ENCODE results near the gene LAD1. TPM values are rescaled to one million over a fixed set of nuclear protein-coding genes. Genes with fewer than 3 reads are reported as not detected.
A peak's percentile ranks its signal among the peaks of the same experiment; 100 is the strongest.

LAD1 gene
- total and polyA plus RNA-seq, 2 of the 13 experiments (the other 11 are each of a cell fraction or from before 2014, with no cell fraction given) = 10.8 to 65.6 TPM

DNA sequence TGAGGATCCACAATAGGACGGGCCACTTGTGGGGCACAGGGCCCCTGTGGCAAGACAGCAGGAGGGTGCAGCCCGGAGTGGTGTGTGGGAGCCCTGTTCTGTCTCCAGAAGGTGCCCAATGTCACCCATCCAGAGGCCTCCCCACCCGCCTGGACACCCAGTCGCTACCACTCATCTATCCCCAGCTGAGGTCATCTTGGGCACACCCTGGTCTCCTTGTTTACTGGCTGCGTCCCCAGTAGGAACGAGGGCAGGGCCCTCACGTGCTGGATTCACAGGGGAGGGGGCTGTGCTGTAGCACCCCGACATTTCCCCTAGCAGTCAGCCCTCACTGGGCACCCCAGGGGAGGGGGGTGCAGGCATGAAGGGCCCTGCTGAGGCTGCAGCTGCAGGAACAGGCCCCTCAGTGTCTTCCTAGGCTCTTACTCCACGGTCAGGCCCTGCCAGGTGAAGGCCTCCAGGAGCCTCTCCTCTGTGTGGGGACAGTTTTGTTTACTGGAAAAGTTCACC, 19.3 kb downstream of the LAD1 start (continued):
- TF ChIP-seq PHF5A (CRISPR knock-in tag; IDR thresholded peaks at IDR 0.05; ENCODE audit: low read depth, unreplicated experiment) (no peak), ZNF567 (CRISPR knock-in tag; IDR thresholded peaks at IDR 0.05; ENCODE audit: borderline replicate concordance) (no peak), TGIF2 (CRISPR knock-in tag; IDR thresholded peaks at IDR 0.05) (no peak), AGO1 (IDR thresholded peaks at IDR 0.05; ENCODE audit: low read depth, low read length, poor library complexity, severe bottlenecking) (peak; percentile 72), SALL2 (CRISPR knock-in tag; IDR thresholded peaks at IDR 0.05) (no peak), GABPB1 (CRISPR knock-in tag; IDR thresholded peaks at IDR 0.05) (no peak), ZBTB8A (CRISPR knock-in tag; IDR thresholded peaks at IDR 0.05; ENCODE audit: borderline replicate concordance, low read depth) (no peak), ZNF136 (CRISPR knock-in tag; IDR thresholded peaks at IDR 0.05; ENCODE audit: low read depth) (no peak), ZNF263 (CRISPR knock-in tag; IDR thresholded peaks at IDR 0.05) (no peak), AGO2 (optimal IDR thresholded peaks at IDR 0.05; ENCODE audit: low read depth, low read length) (peak; percentile 90)
- TF ChIP-seq, protein P1, sequence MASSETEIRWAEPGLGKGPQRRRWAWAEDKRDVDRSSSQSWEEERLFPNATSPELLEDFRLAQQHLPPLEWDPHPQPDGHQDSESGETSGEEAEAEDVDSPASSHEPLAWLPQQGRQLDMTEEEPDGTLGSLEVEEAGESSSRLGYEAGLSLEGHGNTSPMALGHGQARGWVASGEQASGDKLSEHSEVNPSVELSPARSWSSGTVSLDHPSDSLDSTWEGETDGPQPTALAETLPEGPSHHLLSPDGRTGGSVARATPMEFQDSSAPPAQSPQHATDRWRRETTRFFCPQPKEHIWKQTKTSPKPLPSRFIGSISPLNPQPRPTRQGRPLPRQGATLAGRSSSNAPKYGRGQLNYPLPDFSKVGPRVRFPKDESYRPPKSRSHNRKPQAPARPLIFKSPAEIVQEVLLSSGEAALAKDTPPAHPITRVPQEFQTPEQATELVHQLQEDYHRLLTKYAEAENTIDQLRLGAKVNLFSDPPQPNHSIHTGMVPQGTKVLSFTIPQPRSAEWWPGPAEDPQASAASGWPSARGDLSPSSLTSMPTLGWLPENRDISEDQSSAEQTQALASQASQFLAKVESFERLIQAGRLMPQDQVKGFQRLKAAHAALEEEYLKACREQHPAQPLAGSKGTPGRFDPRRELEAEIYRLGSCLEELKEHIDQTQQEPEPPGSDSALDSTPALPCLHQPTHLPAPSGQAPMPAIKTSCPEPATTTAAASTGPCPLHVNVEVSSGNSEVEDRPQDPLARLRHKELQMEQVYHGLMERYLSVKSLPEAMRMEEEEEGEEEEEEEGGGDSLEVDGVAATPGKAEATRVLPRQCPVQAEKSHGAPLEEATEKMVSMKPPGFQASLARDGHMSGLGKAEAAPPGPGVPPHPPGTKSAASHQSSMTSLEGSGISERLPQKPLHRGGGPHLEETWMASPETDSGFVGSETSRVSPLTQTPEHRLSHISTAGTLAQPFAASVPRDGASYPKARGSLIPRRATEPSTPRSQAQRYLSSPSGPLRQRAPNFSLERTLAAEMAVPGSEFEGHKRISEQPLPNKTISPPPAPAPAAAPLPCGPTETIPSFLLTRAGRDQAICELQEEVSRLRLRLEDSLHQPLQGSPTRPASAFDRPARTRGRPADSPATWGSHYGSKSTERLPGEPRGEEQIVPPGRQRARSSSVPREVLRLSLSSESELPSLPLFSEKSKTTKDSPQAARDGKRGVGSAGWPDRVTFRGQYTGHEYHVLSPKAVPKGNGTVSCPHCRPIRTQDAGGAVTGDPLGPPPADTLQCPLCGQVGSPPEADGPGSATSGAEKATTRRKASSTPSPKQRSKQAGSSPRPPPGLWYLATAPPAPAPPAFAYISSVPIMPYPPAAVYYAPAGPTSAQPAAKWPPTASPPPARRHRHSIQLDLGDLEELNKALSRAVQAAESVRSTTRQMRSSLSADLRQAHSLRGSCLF (CRISPR knock-in tag; IDR thresholded peaks at IDR 0.05; ENCODE audit: borderline replicate concordance) = no peak
- TF ChIP-seq, protein P2, sequence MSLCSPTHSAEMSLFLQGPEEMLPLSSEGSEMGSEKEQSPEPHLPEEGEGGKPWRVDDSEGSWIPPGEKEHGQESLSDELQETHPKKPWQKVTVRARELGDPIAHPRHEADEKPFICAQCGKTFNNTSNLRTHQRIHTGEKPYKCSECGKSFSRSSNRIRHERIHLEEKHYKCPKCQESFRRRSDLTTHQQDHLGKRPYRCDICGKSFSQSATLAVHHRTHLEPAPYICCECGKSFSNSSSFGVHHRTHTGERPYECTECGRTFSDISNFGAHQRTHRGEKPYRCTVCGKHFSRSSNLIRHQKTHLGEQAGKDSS (CRISPR knock-in tag; IDR thresholded peaks at IDR 0.05; ENCODE audit: borderline replicate concordance, low read depth) = no peak
- TF ChIP-seq, protein P3, sequence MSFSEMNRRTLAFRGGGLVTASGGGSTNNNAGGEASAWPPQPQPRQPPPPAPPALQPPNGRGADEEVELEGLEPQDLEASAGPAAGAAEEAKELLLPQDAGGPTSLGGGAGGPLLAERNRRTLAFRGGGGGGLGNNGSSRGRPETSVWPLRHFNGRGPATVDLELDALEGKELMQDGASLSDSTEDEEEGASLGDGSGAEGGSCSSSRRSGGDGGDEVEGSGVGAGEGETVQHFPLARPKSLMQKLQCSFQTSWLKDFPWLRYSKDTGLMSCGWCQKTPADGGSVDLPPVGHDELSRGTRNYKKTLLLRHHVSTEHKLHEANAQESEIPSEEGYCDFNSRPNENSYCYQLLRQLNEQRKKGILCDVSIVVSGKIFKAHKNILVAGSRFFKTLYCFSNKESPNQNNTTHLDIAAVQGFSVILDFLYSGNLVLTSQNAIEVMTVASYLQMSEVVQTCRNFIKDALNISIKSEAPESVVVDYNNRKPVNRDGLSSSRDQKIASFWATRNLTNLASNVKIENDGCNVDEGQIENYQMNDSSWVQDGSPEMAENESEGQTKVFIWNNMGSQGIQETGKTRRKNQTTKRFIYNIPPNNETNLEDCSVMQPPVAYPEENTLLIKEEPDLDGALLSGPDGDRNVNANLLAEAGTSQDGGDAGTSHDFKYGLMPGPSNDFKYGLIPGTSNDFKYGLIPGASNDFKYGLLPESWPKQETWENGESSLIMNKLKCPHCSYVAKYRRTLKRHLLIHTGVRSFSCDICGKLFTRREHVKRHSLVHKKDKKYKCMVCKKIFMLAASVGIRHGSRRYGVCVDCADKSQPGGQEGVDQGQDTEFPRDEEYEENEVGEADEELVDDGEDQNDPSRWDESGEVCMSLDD (CRISPR knock-in tag; IDR thresholded peaks at IDR 0.05; ENCODE audit: borderline replicate concordance) = no peak

Measured in HepG2 (cell line).